GM12878 (cell line): ENCODE data around the gene TBCD. TPM values are rescaled to one million over a fixed set of nuclear protein-coding genes. Genes with fewer than 3 reads are reported as not detected.

ENCODE experiments used
- ATAC-seq: fragments of 200-7000 bp; cut with Tn5 transposase; 3 replicates; pipeline ENCODE4 v1.9.1; 2020; ENCODE audit warnings: mild to moderate bottlenecking, moderate library complexity
- BruUV-seq: library from RNA; stranded (reverse); fragments of 400-500 nt; replicated peaks from 2 replicates; lab custom pipeline; 2021; lab: Mats Ljungman, UMichigan
- CTCF ChIA-PET: fragments of 300-600 bp; sonication (Branson Sonifier 250); formaldehyde crosslinking; extraction: SDS; loops from one replicate; lab custom pipeline; 2021; ENCODE audit warnings: inconsistent platforms; lab: Yijun Ruan, JAX
- POLR2A ChIA-PET: fragments of 350-600 bp; formaldehyde crosslinking; extraction: SDS; loops from one replicate; lab custom pipeline; 2021; ENCODE audit warnings: inconsistent platforms; lab: Charles Lee
- RAD21 ChIA-PET: fragments of 300-600 bp; sonication (Branson Sonifier 250); formaldehyde crosslinking; loops from one replicate; lab custom pipeline; 2023; ENCODE audit warnings: antibody characterized with exemption; ENCODE audit not compliant: unreplicated experiment; lab: Charles Lee
- SMC1A ChIA-PET: fragments of 300-600 bp; sonication (Branson Sonifier 250); formaldehyde crosslinking; loops from one replicate; lab custom pipeline; 2023; ENCODE audit not compliant: unreplicated experiment, uncharacterized antibody; lab: Charles Lee
- DNase-seq: peaks from one replicate; pipeline ENCODE4 v3.0.0-alpha.2; 2011; ENCODE audit warnings: low read depth, low spot score
- FAIRE-seq: peaks from 3 replicates; lab custom pipeline; 2011; peaks lifted over from hg19 to GRCh38; lab: Jason Lieb, UNC
- H2AFZ ChIP-seq: 2 replicates; pipeline ENCODE4 v1.6.0; 2011; ENCODE audit warnings: low read depth, low read length, control low read depth; ENCODE audit not compliant: control insufficient read depth
- H3K27ac ChIP-seq: 2 replicates; pipeline ENCODE4 v1.5.1; 2011; ENCODE audit warnings: control low read depth; ENCODE audit not compliant: control insufficient read depth, insufficient read depth
- H3K27me3 ChIP-seq, 2 experiments: replicated peaks in 1 of 2; 2 replicates each; pipeline versions ENCODE4 v1.6.0 to v1.6.1; 2011; ENCODE audit warnings: low read length in 1 of 2; ENCODE audit not compliant: control insufficient read depth in 2 of 2, insufficient read depth in 2 of 2
- H3K36me3 ChIP-seq, 2 experiments: 2 replicates each; pipeline ENCODE4 v1.5.1; 2011; ENCODE audit warnings: low read length in 1 of 2; ENCODE audit not compliant: control insufficient read depth in 2 of 2, insufficient read depth in 2 of 2
- H3K4me1 ChIP-seq: 2 replicates; pipeline ENCODE4 v1.6.1; 2011; ENCODE audit warnings: mild to moderate bottlenecking, low read length, moderate library complexity, mixed read lengths; ENCODE audit not compliant: control insufficient read depth, insufficient read depth
- H3K4me2 ChIP-seq: 2 replicates; pipeline ENCODE4 v1.6.0; 2011; ENCODE audit warnings: control low read depth; ENCODE audit not compliant: control insufficient read depth, insufficient read depth
- H3K4me3 ChIP-seq: fragments of 200-600 bp; sonication (generic); 2 replicates; pipeline ENCODE4 v1.5.1; 2016
- H3K79me2 ChIP-seq: 2 replicates; pipeline ENCODE4 v1.6.0; 2011; ENCODE audit warnings: low read length; ENCODE audit not compliant: control insufficient read depth, insufficient read depth
- H3K9ac ChIP-seq: 2 replicates; pipeline ENCODE4 v1.8.0; 2011; ENCODE audit warnings: low read length, control low read depth, mixed read lengths; ENCODE audit not compliant: control insufficient read depth, insufficient read depth
- H3K9me3 ChIP-seq: replicated peaks from 3 replicates; pipeline ENCODE4 v1.5.1; 2011; ENCODE audit warnings: mild to moderate bottlenecking, low read length; ENCODE audit not compliant: control insufficient read depth, insufficient read depth
- H4K20me1 ChIP-seq: 2 replicates; pipeline ENCODE4 v1.6.0; 2011; ENCODE audit not compliant: control insufficient read depth, insufficient read depth
- CHD1 ChIP-seq: IDR thresholded peaks from 2 replicates; pipeline ENCODE4 v1.6.1; 2012; ENCODE audit warnings: low read depth, low read length, improper control_type of control experiment
- ETV6 ChIP-seq, 2 experiments: fragments of 450-650 bp in 1 of 2; IDR thresholded peaks in 1 of 2; conservative IDR thresholded peaks in 1 of 2; 2 replicates each; pipeline ENCODE4 v1.6.1; 2014; ENCODE audit warnings: antibody characterized with exemption in 1 of 2, borderline replicate concordance in 1 of 2, low read depth in 1 of 2, mild to moderate bottlenecking in 1 of 2, moderate library complexity in 1 of 2
- HCFC1 ChIP-seq: fragments of 150-350 bp; IDR thresholded peaks from 2 replicates; pipeline ENCODE4 v1.6.1; 2014; ENCODE audit warnings: low read length
- IRF5 ChIP-seq: fragments of 450-650 bp; IDR thresholded peaks from 2 replicates; pipeline ENCODE4 v1.6.1; 2017; ENCODE audit warnings: borderline replicate concordance
- MEF2A ChIP-seq: IDR thresholded peaks from 2 replicates; pipeline ENCODE4 v1.6.1; 2011; ENCODE audit warnings: low read depth, mild to moderate bottlenecking, low read length, moderate library complexity; ENCODE audit not compliant: insufficient read depth
- MTA3 ChIP-seq: IDR thresholded peaks from 2 replicates; pipeline ENCODE4 v1.6.1; 2012; ENCODE audit warnings: low read length, inconsistent platforms, borderline replicate concordance
- NKRF ChIP-seq: fragments of 450-650 bp; conservative IDR thresholded peaks from 2 replicates; pipeline ENCODE4 v1.6.1; 2017; ENCODE audit warnings: mild to moderate bottlenecking, moderate library complexity
- POLR2A ChIP-seq: IDR thresholded peaks from 2 replicates; pipeline ENCODE4 v1.6.1; 2011; ENCODE audit warnings: low read depth, mild to moderate bottlenecking, low read length
- POLR2AphosphoS5 ChIP-seq: IDR thresholded peaks from 2 replicates; pipeline ENCODE4 v1.6.1; 2011; ENCODE audit warnings: mild to moderate bottlenecking, low read length, inconsistent platforms
- REST ChIP-seq: IDR thresholded peaks from 2 replicates; pipeline ENCODE4 v1.6.1; 2012; ENCODE audit warnings: mild to moderate bottlenecking, low read depth, low read length
- SIN3A ChIP-seq: IDR thresholded peaks from 2 replicates; pipeline ENCODE4 v1.6.1; 2012; ENCODE audit warnings: low read depth, low read length, improper control_type of control experiment
- SIX5 ChIP-seq: IDR thresholded peaks from 2 replicates; pipeline ENCODE4 v1.6.1; 2011; ENCODE audit warnings: mild to moderate bottlenecking, low read depth, low read length, moderate library complexity; ENCODE audit not compliant: severe bottlenecking
- SREBF2 ChIP-seq: IDR thresholded peaks from 2 replicates; pipeline ENCODE4 v1.6.1; 2012; ENCODE audit warnings: mild to moderate bottlenecking, low read length
- TCF12 ChIP-seq: IDR thresholded peaks from 2 replicates; pipeline ENCODE4 v1.6.1; 2011; ENCODE audit warnings: low read depth, mild to moderate bottlenecking, low read length
- ZNF687 ChIP-seq: fragments of 450-650 bp; IDR thresholded peaks from 2 replicates; pipeline ENCODE4 v1.6.1; 2017; ENCODE audit warnings: mild to moderate bottlenecking, moderate library complexity
- WGBS: methylation state at CpG from one replicate; pipeline ENCODE4 v1.1.6; 2016; ENCODE audit warnings: low lambda C conversion rate; ENCODE audit not compliant: insufficient replicate concordance, insufficient coverage; ENCODE audit errors: missing lambda C conversion rate; 5-methylcytosine and 5-hydroxymethylcytosine counted together
- in situ Hi-C: fragments of 300-500 bp; cut with MboI; formaldehyde crosslinking; loops from 9 replicates; pipeline ENCODE4 v1.14.3; 2018; ENCODE audit warnings: mixed read lengths
- intact Hi-C: fragments of 100-400 bp; cut with micrococcal nuclease; formaldehyde crosslinking; loops from one replicate; pipeline ENCODE4 v1.14.2; 2022; ENCODE audit not compliant: unreplicated experiment
- polyA plus RNA-seq, 11 experiments: library from polyadenylated mRNA; depleted of rRNA in 4 of 11; unstranded in 6 of 11; stranded (reverse) in 5 of 11; fragments of >200 nt; fragmentation: Nextera tagmentation in 4 of 11; fragmentation: Illumina TruSeq in 1 of 11; extraction: Ambion mirVana in 4 of 11; extraction: Trizol in 1 of 11; gene quantifications; 1 replicate in 1 of 11; 2 replicates in 10 of 11; pipeline versions ENCODE4 v1.2.1 to v1.2.3, GENCODE V29; 2011 to 2016; ENCODE audit warnings: inconsistent platforms in 2 of 11, missing spikeins in 2 of 11, low read depth in 1 of 11
- total RNA-seq, 4 experiments: library from RNA; depleted of rRNA in 3 of 4; stranded (reverse); fragments of >200 nt in 3 of 4; fragmentation: Illumina TruSeq in 1 of 4; extraction: Trizol in 1 of 4; gene quantifications; 2 replicates each; pipeline versions ENCODE4 v1.2.1 to v1.2.3, GENCODE V29; 2013 to 2021

The TBCD gene
- total and polyA plus RNA-seq, 10 of the 15 experiments (the other 5 are each of a cell fraction or from before 2014, with no cell fraction given), result 10.3 to 114 (median 52.4) TPM

- Histone ChIP-seq H2AFZ (no peak overlapping the region), H3K4me3 (no peak overlapping the region), H3K27me3 (no peaks in the 10 kb centered on the region), H3K9me3 (no peaks in the 10 kb centered on the region; the same call in 2 of the 3 replicates), H4K20me1 (no peaks in the 10 kb centered on the region), H3K9ac (no peak overlapping the region), H3K36me3 (peaks cover 0 to 18% of the 10 kb centered on the region in 2 experiments; a peak in 2 of 4 replicates), H3K79me2 (no peaks in the 10 kb centered on the region), H3K4me1 (no peaks in the 10 kb centered on the region), H3K4me2 (no peak overlapping the region), H3K27ac (no peak overlapping the region)
- 98% methylated on average over 9 of the region's 15 CpGs for WGBS
- ChIA-PET POLR2A (no interaction called here), RAD21 (no interaction called here), SMC1A (no interaction called here), CTCF (no interaction called here)
- in situ Hi-C loops (no loop called here), intact Hi-C loops (no loop called here)
- TF ChIP-seq MEF2A (no peak), SIN3A (no peak), ZNF687 (no peak), ETV6 (conservative IDR thresholded peaks at IDR 0.05 in 1 of 2, IDR thresholded peaks at IDR 0.05 in 1 of 2; ENCODE audit: borderline replicate concordance in 1 of 2, low read depth in 1 of 2) (no peak), POLR2AphosphoS5 (no peak), CHD1 (no peak), POLR2A (no peak), NKRF (no peak), TCF12 (no peak), MTA3 (no peak), IRF5 (no peak), SIX5 (no peak), HCFC1 (no peak), SREBF2 (no peak), REST (no peak)
- BruUV-seq, result no TSS peak
- no peak for ATAC-seq
- FAIRE-seq, result no peak
- DNase-seq, result no peak
Measured at GRCh38 chr17:82800885-82801284, 49.0 kb downstream of the TBCD start.
